Activated effector memory CD4-positive, alpha-beta T cell treated with Interleukin-2 at 50 U/mL for 16 hours (primary cell): Measurements from ENCODE around the gene DIPK2A.

Experiments
- DNase-seq: peaks from one replicate; pipeline ENCODE4 v3.0.0-alpha.2; 2020

Gene DIPK2A

GRCh38 chr3:143975554-143976152 is 4.0 kb downstream of the DIPK2A start:
- no peak for DNase-seq

DNA sequence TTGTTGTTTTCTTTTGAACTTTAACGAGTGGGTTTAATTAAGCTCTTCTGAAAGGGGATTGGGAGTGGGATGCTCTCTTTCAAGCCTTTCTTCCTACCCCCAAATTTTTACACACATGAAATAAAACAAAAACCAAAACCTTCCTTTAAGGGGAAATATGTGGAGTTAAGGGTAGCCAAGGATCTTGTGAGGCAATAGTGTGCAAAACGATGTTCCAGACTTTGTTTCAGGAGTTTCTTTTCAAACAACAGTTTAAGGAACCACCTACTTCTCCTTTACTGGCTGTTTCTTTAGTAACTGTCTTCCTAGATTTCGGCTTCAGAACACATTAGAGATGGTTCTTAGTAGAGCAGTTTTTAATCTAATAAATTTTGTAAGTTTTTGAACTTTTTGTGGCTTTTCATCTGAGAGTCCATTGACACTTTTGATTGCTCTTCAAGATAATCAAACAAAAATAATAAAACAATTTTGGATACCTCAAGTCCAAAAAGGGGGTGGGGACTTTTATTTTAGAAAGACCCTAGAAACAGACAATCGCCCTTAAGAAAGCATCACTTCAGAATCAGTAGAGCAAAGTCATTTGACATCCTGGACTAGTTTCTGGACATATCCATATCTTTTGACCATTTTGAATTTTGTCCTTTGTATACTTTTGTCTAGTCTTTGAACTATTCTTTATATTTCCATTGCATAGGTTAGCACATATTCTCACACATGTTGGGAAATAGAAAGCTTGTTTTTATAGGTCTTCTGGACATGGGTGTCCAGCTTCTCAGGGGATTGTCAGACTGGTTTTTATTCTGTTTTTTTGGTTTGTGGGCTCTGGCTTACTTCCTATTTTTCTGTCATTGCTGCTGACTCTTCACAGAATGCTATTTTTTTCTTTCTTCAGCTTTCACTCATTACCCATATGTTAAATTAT is 6.0 kb downstream of the DIPK2A start:
- no peak for DNase-seq

GRCh38 chr3:143978263-143978631 is 6.6 kb downstream of the DIPK2A start:
- no peak for DNase-seq

- no peak for DNase-seq
Measured at GRCh38 chr3:143979041-143979440, 7.4 kb downstream of the DIPK2A start.

DNA sequence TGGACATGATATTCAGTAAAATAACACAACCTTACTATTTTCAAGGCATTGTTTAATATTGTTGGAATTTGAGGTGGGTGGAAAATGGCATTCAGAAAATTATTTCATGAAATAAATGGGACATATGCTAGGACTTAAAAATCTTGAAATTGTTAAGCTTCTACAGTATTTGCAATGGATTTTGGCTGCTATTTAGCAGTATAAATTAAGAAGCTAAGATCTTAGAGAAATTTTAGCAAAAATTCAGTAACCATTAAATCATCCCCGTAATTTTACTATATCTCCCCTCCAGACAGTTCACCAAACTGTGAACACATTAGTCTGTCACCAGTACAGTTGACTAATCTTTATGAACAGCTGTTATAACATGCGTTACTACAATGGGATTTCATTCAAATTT is 8.2 kb downstream of the DIPK2A start:
- DNase-seq, result no peak

DNA sequence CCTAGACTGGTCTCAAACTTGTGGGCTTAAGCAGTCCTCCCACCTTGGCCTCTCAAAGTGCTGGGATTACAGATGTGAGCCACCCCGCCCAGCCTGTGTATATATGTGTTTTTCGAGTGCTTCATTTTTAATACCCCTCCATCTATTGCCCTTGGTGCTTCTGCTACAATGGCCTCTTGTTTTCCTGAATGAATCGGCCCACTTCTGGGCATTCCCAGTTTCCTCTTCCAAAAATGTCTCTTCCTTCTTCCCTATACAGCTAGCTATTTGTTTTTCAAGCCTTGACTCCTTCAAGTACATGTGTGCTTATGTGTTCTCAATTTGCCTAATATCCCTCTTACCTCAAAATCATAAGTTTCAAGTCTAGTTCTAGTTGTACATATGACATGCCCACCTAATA is 16.7 kb downstream of the DIPK2A start:
- no peak for DNase-seq

GRCh38 chr3:143989461-143989860 is 17.8 kb downstream of the DIPK2A start:
- DNase-seq, result no peak

GRCh38 chr3:143991713-143992112 is 20.1 kb downstream of the DIPK2A start:
- no peak for DNase-seq

DNA sequence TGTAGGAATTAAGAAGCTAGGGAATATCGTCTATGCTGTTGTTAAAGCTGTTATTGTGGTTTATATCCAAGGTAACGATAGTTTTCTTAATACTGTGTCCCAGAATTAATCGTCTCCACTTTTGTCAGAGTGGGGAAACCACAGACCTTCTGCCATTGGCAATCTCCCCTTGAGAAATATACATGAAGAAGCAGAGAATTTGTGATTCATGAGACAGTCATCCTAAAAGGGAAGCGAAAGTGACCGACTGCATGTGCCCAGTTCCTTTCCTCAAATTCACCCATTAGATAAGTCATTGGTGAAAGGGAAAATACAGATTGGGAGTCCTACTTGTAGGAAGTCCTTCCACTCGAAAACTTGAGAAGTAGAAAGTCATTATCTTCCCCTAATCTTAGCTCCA is 26.6 kb downstream of the DIPK2A start:
- no peak for DNase-seq

- DNase-seq, result no peak
Measured at GRCh38 chr3:144003051-144003450, 31.4 kb downstream of the DIPK2A start.

DNA sequence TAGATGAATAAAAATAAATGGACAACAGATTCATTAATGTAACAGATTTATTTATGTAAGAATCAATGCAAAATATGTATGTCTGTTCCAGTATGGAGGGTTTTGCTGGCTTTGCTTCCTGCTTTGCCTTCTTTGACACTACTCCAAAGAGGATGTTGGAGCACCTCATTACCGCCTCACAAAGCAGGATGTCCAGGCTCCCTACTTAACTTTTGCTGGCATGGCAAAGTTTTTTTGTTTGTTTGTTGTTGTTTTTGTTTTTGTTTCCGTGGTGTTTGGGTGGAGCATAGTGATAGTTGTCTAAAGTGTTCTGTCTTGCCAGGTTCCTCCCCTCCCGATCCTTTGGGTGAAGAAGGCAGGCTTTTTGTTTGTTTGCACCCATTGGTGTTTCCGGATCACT is 38.7 kb downstream of the DIPK2A start:
- no peak for DNase-seq

GRCh38 chr3:144011251-144011799 is 39.7 kb downstream of the DIPK2A start:
- DNase-seq, result no peak

GRCh38 chr3:144015133-144015532 is 43.5 kb downstream of the DIPK2A start:
- DNase-seq, result no peak

DNA sequence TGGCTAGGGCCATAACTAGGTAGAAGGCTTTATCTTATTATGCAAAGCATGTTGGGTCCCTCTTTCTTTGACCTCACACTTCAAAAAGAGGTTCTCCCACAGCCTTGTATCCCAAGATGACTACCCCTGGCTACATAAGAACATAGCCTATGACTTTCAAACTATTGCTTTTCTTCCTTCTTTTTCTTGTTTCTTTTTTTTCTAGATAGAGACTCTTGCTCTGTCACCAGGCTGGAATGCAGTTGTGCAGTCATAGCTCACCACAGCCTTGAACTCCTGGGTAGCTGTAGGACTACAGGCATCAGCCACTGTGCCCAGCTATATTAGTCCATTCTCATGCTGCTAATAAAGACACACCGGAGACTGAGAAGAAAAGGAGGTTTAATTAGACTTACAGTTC is 47.2 kb downstream of the DIPK2A start:
- DNase-seq, result no peak
